HepG2 (cell line): ENCODE data around the gene BCLAF1. TPM values are rescaled to one million over a fixed set of nuclear protein-coding genes. Genes with fewer than 3 reads are reported as not detected.

Experiments
- EZH2 ChIP-seq: conservative IDR thresholded peaks from 2 replicates; pipeline ENCODE4 v1.6.1; 2012; ENCODE audit warnings: mild to moderate bottlenecking, low read depth, low read length, moderate library complexity
- ISX ChIP-seq: sonication (generic); formaldehyde crosslinking; conservative IDR thresholded peaks from 2 replicates; pipeline ENCODE4 v1.5.0; 2020; ENCODE audit warnings: missing genetic modification reagents
- KLF9 ChIP-seq: IDR thresholded peaks from 2 replicates; pipeline ENCODE4 v1.6.1; 2016; ENCODE audit warnings: low read depth
- MEIS2 ChIP-seq: sonication (generic); formaldehyde crosslinking; IDR thresholded peaks from 2 replicates; pipeline ENCODE4 v1.9.0; 2021; ENCODE audit warnings: mild to moderate bottlenecking, missing genetic modification reagents
- MIER3 ChIP-seq: IDR thresholded peaks from 2 replicates; pipeline ENCODE4 v1.6.1; 2016; ENCODE audit warnings: missing compliant biosample characterization, borderline replicate concordance
- NFKB2 ChIP-seq: sonication (generic); formaldehyde crosslinking; IDR thresholded peaks from 2 replicates; pipeline ENCODE4 v1.4.0; 2020; ENCODE audit warnings: missing genetic modification reagents, borderline replicate concordance
- RAD21 ChIP-seq: fragments of 450-650 bp; formaldehyde crosslinking; IDR thresholded peaks from 2 replicates; pipeline ENCODE4 v1.5.0; 2020; ENCODE audit warnings: mild to moderate bottlenecking
- RXRA ChIP-seq: sonication (generic); formaldehyde crosslinking; IDR thresholded peaks from 2 replicates; pipeline ENCODE4 v1.5.1; 2020; ENCODE audit warnings: missing genetic modification reagents
- SALL2 ChIP-seq: sonication (generic); formaldehyde crosslinking; IDR thresholded peaks from 2 replicates; pipeline ENCODE4 v1.8.1; 2023; ENCODE audit warnings: mild to moderate bottlenecking, missing genetic modification reagents, inconsistent platforms
- SOX13 ChIP-seq, 3 experiments: fragments of 450-650 bp in 1 of 3; sonication (generic) in 1 of 3; formaldehyde crosslinking in 1 of 3; IDR thresholded peaks in 2 of 3; conservative IDR thresholded peaks in 1 of 3; 2 replicates each; pipeline versions ENCODE4 v1.5.0 to v1.6.1; 2016 to 2020; ENCODE audit warnings: antibody characterized with exemption in 1 of 3, mild to moderate bottlenecking in 1 of 3, missing compliant biosample characterization in 1 of 3, missing genetic modification reagents in 1 of 3, moderate library complexity in 1 of 3
- TRIM24 ChIP-seq: sonication (generic); formaldehyde crosslinking; IDR thresholded peaks from 2 replicates; pipeline ENCODE4 v1.8.0; 2022; ENCODE audit warnings: mild to moderate bottlenecking, missing genetic modification reagents
- ZKSCAN1 ChIP-seq: fragments of 150-350 bp; IDR thresholded peaks from 2 replicates; pipeline ENCODE4 v1.6.1; 2014; ENCODE audit warnings: low read length
- ZNF263 ChIP-seq: sonication (generic); formaldehyde crosslinking; IDR thresholded peaks from 2 replicates; pipeline ENCODE4 v1.4.0; 2020; ENCODE audit warnings: missing genetic modification reagents
- ZNF773 ChIP-seq: sonication (generic); formaldehyde crosslinking; IDR thresholded peaks from 2 replicates; pipeline ENCODE4 v1.4.0; 2020; ENCODE audit warnings: missing genetic modification reagents, borderline replicate concordance
- polyA plus RNA-seq, 8 experiments: library from polyadenylated mRNA; depleted of rRNA in 3 of 8; stranded (reverse) in 7 of 8; unstranded in 1 of 8; fragments of >200 nt; fragmentation: Illumina TruSeq in 4 of 8; extraction: Trizol in 4 of 8; gene quantifications; 2 replicates each; pipeline versions ENCODE4 v1.2.1 to v1.2.3, GENCODE V29; 2011 to 2016; ENCODE audit warnings: low read depth in 4 of 8, missing spikeins in 1 of 8, mixed read lengths in 1 of 8; ENCODE audit not compliant: insufficient read depth in 1 of 8
- total RNA-seq, 5 experiments: library from RNA; depleted of rRNA; stranded (reverse); fragments of >200 nt; fragmentation: Illumina TruSeq; extraction: Trizol; gene quantifications; 2 replicates each; pipeline ENCODE4 v1.2.3, GENCODE V29; 2016; ENCODE audit warnings: low read depth in 1 of 5
- TF ChIP-seq, protein P1 (sequence below): IDR thresholded peaks from 2 replicates; pipeline ENCODE4 v1.6.1; 2016
- TF ChIP-seq, protein P2 (sequence below): IDR thresholded peaks from 2 replicates; pipeline ENCODE4 v1.6.1; 2012; ENCODE audit warnings: inconsistent platforms
- TF ChIP-seq, protein P3 (sequence below): sonication (generic); formaldehyde crosslinking; IDR thresholded peaks from 2 replicates; pipeline ENCODE4 v1.4.0; 2020; ENCODE audit warnings: missing genetic modification reagents
- TF ChIP-seq, protein P4 (sequence below): sonication (generic); formaldehyde crosslinking; IDR thresholded peaks from 2 replicates; pipeline ENCODE4 v1.9.0; 2021; ENCODE audit warnings: missing genetic modification reagents, borderline replicate concordance
- TF ChIP-seq, protein P5 (sequence below): sonication (generic); formaldehyde crosslinking; IDR thresholded peaks from 2 replicates; pipeline ENCODE4 v1.5.0; 2020; ENCODE audit warnings: missing genetic modification reagents
- TF ChIP-seq, protein P6 (sequence below): sonication (generic); formaldehyde crosslinking; IDR thresholded peaks from 2 replicates; pipeline ENCODE4 v1.5.1; 2020; ENCODE audit warnings: missing genetic modification reagents, mild to moderate bottlenecking, borderline replicate concordance

BCLAF1 gene
- total and polyA plus RNA-seq, 2 of the 13 experiments (the other 11 are each of a cell fraction or from before 2014, with no cell fraction given) = 55.3 to 292 TPM

DNA sequence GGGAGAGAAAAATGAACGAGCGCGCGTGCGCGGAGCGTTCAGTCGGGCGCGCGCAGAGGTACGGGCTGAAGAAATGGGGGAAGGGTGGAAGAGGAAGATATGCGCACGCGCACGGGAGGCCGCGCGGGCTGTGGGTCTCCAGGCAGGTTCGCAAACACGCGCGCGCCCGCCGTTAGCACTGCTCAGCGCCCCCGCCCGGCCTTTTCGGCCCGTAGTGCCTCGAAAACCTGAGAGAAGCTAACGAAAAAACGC is 393 bp downstream of the BCLAF1 start (continued):
- TF ChIP-seq, protein P1, sequence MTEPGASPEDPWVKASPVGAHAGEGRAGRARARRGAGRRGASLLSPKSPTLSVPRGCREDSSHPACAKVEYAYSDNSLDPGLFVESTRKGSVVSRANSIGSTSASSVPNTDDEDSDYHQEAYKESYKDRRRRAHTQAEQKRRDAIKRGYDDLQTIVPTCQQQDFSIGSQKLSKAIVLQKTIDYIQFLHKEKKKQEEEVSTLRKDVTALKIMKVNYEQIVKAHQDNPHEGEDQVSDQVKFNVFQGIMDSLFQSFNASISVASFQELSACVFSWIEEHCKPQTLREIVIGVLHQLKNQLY (CRISPR knock-in tag) = no peak
- TF ChIP-seq TRIM24 (CRISPR knock-in tag) = no peak
- TF ChIP-seq RAD21 = no peak
- TF ChIP-seq SOX13 (IDR thresholded peaks at IDR 0.05) = no peak
- 0 out of 4 replicates have a peak, but pooled peaks of 1 of the 2 experiments have one; percentile 0 for TF ChIP-seq SOX13 (CRISPR knock-in tag; conservative IDR thresholded peaks at IDR 0.05 in 1 of 2, IDR thresholded peaks at IDR 0.05 in 1 of 2)
- no peak for TF ChIP-seq ZNF263 (CRISPR knock-in tag)
- no peak; the same call in 1 of the 2 replicates for TF ChIP-seq RXRA (CRISPR knock-in tag)
- TF ChIP-seq MEIS2 = 0 out of 2 replicates have a peak, but pooled peaks have one; percentile 56
- TF ChIP-seq, protein P2, sequence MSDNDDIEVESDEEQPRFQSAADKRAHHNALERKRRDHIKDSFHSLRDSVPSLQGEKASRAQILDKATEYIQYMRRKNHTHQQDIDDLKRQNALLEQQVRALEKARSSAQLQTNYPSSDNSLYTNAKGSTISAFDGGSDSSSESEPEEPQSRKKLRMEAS = peak; percentile 58; the same call in 1 of the 2 replicates
- TF ChIP-seq, protein P3, sequence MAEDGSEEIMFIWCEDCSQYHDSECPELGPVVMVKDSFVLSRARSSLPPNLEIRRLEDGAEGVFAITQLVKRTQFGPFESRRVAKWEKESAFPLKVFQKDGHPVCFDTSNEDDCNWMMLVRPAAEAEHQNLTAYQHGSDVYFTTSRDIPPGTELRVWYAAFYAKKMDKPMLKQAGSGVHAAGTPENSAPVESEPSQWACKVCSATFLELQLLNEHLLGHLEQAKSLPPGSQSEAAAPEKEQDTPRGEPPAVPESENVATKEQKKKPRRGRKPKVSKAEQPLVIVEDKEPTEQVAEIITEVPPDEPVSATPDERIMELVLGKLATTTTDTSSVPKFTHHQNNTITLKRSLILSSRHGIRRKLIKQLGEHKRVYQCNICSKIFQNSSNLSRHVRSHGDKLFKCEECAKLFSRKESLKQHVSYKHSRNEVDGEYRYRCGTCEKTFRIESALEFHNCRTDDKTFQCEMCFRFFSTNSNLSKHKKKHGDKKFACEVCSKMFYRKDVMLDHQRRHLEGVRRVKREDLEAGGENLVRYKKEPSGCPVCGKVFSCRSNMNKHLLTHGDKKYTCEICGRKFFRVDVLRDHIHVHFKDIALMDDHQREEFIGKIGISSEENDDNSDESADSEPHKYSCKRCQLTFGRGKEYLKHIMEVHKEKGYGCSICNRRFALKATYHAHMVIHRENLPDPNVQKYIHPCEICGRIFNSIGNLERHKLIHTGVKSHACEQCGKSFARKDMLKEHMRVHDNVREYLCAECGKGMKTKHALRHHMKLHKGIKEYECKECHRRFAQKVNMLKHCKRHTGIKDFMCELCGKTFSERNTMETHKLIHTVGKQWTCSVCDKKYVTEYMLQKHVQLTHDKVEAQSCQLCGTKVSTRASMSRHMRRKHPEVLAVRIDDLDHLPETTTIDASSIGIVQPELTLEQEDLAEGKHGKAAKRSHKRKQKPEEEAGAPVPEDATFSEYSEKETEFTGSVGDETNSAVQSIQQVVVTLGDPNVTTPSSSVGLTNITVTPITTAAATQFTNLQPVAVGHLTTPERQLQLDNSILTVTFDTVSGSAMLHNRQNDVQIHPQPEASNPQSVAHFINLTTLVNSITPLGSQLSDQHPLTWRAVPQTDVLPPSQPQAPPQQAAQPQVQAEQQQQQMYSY (CRISPR knock-in tag) = 0 out of 2 replicates have a peak, but pooled peaks have one; percentile 8
- no peak; the same call in none of the 2 replicates for TF ChIP-seq SALL2 (CRISPR knock-in tag)
- no peak for TF ChIP-seq MIER3 (CRISPR knock-in tag)
- TF ChIP-seq ISX (CRISPR knock-in tag) = no peak
- TF ChIP-seq, protein P4, sequence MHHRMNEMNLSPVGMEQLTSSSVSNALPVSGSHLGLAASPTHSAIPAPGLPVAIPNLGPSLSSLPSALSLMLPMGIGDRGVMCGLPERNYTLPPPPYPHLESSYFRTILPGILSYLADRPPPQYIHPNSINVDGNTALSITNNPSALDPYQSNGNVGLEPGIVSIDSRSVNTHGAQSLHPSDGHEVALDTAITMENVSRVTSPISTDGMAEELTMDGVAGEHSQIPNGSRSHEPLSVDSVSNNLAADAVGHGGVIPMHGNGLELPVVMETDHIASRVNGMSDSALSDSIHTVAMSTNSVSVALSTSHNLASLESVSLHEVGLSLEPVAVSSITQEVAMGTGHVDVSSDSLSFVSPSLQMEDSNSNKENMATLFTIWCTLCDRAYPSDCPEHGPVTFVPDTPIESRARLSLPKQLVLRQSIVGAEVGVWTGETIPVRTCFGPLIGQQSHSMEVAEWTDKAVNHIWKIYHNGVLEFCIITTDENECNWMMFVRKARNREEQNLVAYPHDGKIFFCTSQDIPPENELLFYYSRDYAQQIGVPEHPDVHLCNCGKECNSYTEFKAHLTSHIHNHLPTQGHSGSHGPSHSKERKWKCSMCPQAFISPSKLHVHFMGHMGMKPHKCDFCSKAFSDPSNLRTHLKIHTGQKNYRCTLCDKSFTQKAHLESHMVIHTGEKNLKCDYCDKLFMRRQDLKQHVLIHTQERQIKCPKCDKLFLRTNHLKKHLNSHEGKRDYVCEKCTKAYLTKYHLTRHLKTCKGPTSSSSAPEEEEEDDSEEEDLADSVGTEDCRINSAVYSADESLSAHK (CRISPR knock-in tag) = no peak
- TF ChIP-seq EZH2 = no peak
- TF ChIP-seq, protein P5, sequence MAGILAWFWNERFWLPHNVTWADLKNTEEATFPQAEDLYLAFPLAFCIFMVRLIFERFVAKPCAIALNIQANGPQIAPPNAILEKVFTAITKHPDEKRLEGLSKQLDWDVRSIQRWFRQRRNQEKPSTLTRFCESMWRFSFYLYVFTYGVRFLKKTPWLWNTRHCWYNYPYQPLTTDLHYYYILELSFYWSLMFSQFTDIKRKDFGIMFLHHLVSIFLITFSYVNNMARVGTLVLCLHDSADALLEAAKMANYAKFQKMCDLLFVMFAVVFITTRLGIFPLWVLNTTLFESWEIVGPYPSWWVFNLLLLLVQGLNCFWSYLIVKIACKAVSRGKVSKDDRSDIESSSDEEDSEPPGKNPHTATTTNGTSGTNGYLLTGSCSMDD = no peak
- TF ChIP-seq, protein P6, sequence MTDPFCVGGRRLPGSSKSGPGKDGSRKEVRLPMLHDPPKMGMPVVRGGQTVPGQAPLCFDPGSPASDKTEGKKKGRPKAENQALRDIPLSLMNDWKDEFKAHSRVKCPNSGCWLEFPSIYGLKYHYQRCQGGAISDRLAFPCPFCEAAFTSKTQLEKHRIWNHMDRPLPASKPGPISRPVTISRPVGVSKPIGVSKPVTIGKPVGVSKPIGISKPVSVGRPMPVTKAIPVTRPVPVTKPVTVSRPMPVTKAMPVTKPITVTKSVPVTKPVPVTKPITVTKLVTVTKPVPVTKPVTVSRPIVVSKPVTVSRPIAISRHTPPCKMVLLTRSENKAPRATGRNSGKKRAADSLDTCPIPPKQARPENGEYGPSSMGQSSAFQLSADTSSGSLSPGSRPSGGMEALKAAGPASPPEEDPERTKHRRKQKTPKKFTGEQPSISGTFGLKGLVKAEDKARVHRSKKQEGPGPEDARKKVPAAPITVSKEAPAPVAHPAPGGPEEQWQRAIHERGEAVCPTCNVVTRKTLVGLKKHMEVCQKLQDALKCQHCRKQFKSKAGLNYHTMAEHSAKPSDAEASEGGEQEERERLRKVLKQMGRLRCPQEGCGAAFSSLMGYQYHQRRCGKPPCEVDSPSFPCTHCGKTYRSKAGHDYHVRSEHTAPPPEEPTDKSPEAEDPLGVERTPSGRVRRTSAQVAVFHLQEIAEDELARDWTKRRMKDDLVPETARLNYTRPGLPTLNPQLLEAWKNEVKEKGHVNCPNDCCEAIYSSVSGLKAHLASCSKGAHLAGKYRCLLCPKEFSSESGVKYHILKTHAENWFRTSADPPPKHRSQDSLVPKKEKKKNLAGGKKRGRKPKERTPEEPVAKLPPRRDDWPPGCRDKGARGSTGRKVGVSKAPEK (CRISPR knock-in tag) = no peak
- TF ChIP-seq ZKSCAN1 = peak; percentile 9; the same call in 1 of the 2 replicates
- no peak for TF ChIP-seq KLF9 (CRISPR knock-in tag)
- 0 out of 2 replicates have a peak, but pooled peaks have one; percentile 52 for TF ChIP-seq ZNF773
- 0 out of 2 replicates have a peak, but pooled peaks have one; percentile 9 for TF ChIP-seq NFKB2 (CRISPR knock-in tag)
